GM18526 (cell line): ENCODE measurements around the gene TENM4.

ENCODE experiments used
- POLR2A ChIP-seq: IDR thresholded peaks from 3 replicates; pipeline ENCODE4 v1.6.1; 2011; ENCODE audit not compliant: insufficient read length; ENCODE audit errors: extremely low read depth

The TENM4 gene

DNA sequence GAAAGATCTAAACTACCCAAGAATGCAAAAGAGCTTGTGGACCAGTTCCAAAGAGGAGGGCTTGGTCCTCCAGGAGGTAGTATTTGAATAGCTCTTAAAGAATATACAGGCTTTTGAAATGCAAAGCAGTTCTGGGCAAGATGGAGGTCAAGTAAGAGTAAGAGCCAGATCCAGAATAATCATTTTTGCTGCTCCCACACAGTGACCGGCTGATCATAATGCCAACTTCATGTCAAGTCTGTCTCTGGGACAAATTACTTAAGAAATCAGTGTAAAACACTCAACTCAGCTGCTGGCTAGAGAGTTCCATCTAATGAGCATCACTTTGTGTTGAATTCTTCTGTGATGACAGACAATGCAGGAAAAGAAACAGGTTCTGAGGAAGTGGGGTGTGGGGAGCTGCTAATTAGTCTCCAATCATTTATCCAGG, 615.2 kb downstream of the TENM4 start:
- TF ChIP-seq POLR2A = no peak

DNA sequence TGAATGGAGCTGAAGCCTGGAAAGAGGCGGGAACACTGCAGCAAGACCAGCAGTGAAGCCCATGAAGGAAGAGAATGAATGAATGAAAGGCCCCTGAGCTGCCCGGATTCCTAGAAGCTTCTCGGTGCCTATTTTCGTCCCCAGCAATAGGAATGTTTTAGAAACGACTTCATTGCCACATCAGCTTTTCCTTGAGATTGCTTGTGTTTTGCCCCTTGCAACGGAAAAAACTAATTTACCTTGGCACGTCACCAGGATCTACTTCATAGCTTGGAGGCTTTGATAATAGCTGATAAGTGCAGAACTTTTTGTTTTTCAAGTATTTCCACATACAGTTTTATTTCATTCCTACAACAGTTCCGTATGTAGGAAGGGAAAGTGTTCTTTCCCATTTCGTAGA, 617.2 kb downstream of the TENM4 start:
- TF ChIP-seq POLR2A = no peak

DNA sequence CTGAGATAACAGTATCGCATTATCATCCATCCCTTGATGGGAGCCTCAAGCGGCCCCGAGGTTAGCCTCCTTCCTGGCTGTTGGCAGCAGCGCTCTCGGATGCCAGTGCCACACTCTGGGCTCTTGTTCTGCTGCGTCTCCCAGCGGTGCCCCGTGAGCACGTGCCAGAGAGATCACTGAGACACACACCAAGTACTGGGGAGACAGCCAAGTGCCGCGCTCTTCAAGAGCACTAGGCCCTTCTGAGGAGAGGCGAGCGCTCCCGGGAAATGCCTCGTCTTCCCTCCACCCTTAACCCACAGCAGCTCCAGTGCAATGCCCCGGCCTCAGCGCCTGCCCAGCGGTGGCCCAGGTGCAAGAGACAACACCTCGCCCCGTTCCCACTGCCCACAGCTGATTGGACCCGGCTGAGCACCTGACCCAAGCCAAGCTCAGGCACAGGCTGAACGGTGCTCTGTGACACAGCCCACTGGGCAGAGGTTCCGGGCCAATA, 617.9 kb downstream of the TENM4 start:
- TF ChIP-seq POLR2A = no peak

DNA sequence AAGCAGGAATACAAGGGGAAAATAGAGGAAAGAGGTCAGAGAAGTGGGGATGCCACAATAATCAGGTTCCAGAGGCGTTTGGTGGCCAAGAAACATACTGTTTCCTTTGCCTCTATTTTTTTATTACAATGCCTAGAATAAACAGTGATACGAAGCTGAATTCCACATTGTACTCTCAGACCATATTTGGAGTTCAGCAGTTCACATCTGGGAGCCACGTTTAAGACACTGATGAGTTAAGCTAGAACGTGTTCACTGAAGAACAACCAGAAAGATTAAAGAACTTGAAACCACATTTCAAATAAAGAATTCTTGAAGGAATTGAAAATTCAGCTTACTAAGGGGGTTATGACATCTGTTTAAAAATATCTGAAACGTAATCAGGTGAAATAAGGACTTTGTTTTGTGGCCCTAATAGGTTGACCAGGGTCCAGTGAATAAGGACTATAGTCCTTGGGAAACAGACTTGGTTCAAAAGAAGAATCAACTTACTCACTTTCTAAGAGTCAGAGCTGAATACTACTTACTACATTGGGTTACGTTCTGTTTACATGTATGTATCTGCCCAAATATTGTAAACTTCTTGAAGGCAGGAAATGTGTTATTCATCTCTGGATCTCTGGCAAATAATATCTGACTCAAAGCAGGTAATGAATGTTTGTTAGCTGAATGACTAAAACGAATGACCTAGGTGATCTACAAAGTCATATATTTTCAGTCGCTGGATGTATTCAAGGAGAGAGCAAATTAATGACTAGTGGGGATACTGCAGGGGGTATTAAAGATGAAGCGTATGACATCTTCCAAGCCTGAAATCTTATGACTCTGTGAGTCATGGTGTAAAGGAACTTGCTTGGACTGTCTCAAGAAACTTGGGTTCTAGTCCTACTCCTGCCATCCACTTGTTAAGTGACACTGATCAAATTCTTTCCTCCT, 619.2 kb downstream of the TENM4 start:
- TF ChIP-seq POLR2A = no peak

DNA sequence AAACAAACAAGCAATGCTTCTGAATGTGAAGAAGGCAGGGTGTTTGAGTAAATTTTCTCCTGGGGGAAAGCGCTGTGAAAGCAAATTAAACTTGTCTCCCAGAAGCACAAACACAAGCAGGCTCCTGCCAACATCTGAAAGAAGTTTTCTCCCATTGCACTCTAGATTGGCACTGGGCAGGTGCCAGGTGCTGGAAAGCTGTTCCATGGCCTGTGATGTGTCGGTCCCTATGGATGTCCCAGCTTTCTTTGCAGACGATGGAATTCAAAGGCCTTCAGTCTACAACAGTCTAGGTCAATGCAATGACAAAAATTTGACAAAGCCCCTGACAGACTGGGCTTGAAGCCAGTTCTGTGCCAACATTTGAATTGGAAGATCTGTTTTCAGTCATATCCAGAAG, 620.1 kb downstream of the TENM4 start:
- no peak for TF ChIP-seq POLR2A

DNA sequence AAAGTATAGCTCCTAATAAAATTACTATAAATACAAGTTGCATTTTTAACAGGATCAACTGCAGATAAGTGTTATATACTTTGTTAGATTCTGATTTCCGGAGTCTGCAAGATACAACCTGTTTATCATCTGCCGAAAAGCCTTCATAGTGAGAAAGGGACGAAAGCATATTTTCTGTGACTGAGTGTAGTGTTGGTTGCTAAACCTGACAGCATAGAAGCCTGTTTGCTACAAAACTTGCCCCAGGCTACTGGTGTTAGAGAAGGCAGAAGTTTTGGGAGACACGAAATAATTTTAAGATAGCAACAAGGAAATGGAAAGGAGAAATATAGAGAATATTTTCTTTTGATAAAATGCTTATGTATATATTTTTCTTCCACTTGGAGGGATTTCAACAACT, 622.6 kb downstream of the TENM4 start:
- no peak for TF ChIP-seq POLR2A

DNA sequence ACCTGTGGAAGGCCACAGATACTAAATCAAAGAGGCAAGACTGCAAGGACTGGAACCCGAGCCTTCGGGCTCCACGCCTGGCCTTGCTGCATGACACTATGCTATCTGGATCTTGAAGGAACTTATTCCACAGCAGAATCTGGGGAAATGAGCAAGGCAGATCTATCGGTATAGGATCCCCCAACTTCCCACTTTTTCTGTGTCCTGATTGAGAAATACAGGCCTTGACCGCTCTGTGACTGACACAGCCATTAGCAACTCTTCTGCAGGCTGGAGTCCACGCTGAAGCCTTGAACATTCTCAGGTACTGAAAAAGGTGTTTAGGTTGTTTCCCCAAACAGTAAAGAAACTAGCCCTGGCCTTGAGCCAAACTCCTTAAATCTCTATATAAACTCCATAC, 625.0 kb downstream of the TENM4 start:
- no peak for TF ChIP-seq POLR2A

DNA sequence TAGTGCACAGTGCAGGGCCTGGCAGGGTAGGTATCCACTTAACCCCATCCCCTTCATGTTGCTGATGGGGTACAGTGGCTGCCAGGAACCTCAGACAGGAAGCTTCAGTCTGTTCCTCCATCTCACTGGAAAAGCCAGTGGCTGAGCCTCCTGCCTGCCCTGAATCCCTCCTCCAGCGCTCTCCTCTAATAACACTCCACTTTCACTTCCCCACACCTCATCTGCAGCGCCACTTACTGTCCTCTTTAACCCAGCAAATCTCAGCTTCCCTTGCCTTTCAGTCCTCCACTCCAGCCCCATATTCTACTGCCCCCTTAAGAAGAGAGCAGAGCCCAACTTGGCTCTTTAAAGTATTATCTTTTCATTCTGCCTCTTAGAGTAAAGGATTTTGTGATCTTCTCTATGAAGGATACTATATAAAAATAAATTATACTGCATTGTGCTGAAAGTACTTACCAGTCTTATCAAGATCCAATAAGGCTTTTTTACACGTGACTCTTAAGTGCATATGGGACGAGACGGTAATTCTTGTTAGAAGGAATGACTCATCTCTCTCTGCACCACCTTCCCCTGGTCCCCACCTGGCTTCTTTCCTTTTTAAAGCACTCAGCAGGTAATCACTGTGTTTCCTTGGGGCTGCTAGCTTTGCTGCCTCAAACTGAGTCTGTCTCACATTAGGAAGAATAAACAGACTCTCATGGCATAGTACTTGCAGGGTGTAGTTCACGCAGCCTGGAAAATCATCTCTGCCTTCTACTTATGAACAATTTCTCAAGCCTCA, 628.1 kb downstream of the TENM4 start:
- no peak for TF ChIP-seq POLR2A

DNA sequence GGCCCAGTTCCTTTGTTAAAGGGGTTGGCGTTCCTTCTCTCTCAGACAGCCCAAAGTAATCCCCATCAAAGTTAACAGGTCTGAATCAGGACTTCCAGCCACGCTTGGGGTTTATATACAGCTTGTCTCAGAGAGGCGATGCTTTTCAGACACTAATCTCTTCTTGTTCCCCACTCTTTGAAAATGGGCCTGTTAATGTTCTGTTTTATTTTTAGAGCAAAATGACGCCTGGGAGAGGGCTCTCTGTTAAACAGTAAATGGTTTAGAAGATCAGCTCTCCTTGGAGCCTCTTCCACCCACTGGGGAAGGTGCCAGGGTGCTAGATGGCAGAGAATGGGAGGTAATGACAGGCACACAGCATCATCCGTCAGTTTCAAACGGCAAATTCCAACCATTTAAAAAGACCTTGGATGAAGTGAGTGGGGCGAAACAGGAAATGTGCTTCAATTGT, 630.2 kb downstream of the TENM4 start:
- TF ChIP-seq POLR2A = no peak

DNA sequence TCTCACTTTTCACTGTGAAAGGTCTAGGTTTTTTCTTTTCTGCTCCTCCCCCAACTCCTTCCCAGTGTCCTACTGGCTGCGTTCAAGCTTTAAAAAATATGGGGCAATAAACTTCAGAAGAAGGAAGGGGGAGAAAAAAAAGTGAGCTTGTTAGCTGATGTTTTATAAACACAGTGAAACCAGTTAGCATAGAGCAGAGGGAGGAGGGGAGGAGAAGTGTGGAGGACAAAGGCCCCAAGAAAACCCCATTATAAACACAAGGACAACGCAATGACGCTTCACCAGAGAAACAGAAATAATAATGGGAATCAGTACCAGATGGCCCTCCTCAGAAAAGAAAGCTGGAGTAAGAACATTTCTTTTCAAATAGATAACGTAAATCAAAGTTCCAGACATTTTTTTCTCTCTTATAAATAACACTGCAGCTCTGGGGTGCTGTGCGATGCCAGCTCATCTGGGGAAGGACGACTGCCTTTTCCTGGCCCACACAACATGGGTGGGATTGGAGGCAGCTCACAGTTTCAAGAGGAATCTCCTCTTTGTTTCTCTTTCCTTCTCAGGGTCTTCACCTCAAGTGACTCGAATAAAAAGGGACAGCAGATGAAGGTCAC, 630.8 kb downstream of the TENM4 start:
- TF ChIP-seq POLR2A = no peak

DNA sequence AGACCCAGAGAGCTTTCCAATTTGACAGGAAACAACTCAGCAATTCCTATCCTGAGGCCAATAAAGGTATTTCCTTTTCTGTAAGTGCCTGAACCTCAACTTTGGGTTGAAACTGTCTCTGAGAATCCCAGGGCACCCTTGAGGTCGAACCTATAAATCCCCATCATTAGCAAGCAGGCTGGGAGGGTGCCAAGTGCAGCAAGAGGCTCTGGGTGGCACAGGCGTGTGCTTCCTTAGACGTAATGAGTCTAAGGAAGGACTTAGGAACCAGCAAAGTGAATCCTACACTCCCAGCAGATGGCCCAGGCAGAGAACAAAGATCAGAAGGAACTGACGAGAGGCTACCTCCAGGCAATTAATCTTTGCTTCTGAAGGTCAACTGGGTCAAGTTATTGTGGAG, 631.9 kb downstream of the TENM4 start:
- TF ChIP-seq POLR2A = no peak

DNA sequence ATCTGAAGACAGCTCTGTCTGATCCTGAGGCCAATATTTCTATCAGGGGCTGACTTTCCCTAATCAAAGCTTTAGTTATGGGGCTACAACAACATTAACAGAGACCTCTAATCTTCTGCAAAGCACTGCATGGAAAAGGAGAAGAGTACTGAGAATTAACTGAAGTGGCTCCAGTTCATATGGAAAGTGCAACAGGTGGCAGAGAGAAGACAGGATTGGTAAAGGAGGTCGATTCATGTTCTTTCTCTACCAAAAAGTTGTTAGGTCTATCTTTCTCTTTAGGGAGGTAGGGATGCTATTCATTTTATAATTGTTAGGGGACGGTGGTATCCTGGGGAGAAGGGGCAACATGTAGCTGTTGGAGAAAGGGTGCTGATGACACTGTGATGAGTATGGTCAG, 633.5 kb downstream of the TENM4 start:
- TF ChIP-seq POLR2A = no peak

DNA sequence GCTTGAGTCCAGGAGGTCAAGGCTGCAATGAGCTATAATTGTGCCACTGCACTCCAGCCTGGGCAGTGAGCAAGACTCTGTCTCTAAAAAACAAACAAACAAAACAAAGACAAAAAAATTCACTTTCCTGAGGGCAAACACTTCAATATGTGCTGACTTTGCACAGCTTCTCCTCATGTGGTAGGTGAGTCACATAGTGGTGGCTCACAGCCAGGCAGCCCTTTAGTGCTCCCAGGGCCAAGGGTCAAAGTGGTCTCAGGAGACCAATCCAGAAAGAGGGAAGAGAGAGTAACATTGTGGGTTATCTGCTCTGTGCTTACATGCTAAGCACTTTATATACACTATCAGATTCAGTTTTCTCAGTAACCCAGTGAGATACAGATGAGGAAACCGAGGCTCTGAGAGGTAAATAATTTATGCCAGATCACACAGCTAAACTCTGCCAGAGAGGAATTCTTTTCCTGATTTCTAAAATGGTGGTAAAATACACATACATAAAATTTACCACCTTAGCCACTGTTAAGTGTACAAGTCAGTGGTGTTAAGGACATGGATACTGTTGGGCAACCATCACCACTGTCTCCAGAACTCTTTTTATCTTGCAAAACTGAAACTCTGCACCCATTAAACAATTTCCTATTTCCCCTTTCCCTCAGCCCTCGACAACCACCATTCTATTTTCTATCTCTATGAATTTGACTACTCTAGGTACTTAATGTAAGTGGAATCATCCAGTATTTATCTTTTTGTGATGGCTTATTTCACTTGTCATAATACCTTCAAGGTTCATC, 634.4 kb downstream of the TENM4 start:
- no peak for TF ChIP-seq POLR2A

DNA sequence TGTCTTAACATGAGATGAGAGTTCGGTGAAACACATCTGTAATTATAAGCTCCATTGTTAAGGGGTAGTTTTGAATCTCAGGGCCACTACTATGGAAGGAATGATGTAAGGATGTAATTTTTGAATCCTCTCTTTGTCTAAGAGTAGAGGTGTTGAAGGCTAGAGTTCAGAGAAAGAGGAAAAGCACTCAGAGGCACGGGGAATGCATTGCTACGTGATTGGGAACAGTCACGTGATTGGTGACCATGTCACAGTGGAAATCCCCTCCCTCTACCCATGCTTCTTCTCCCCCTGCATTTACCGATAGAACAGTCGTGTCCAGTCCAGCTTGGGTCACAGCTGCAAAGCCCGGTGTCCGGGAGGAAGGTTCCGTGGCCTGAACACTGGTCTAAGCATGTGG, 635.8 kb downstream of the TENM4 start:
- no peak for TF ChIP-seq POLR2A

DNA sequence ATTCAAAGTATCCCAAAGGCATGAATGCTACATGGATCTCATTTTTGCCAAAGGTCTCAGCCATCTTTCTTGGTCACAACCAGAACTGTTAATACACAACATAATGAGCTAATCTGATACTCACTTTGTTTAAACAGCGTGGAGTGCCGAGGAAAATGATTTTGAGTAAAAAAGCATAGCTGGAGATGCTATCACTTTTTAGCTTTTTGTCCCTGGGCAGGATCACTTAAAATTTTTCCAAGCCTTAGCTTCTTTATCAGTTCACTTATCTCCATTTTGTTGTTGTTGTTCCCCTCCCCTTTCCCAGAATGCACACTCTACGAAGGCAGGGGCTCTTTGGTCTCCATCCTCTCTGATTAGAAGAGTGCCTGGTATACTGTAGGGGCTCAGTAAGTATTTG, 636.8 kb downstream of the TENM4 start:
- TF ChIP-seq POLR2A = no peak
